ENCODE measurements around the gene CSNK1A1L.

Gene CSNK1A1L

DNA sequence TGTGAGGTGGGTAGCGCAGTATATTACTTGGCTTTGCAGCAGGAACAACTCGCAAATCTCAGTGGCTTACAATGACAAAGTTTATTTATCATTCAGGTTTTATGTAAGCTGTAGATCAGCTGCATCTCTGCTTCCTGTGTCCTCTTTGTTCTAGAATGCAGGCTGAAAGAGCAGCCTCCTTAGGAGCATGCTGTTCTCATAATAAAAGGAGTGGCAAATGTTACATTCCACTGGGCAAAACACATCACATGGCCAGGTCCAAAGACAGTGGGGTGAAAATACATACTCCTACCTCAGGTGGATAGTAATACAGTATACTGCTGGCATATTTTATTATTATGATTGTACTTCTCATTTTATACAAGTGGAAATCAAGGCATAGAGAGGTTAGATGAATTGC, 1.2 kb upstream of the CSNK1A1L start:
- Histone ChIP-seq H3K9me3 (ENCODE audit: control insufficient read depth, low read depth, low read length) (no peaks in the 10 kb centered on the region), H3K4me3 (ENCODE audit: low read length) (no peak overlapping the region), H3K9ac (ENCODE audit: low read length) (no peak overlapping the region), H3K27ac (ENCODE audit: low read length) (no peak overlapping the region), H3K27me3 (ENCODE audit: control insufficient read depth, insufficient read depth, low read length) (no peaks in the 10 kb centered on the region), H3K36me3 (ENCODE audit: control insufficient read depth, low read depth, low read length) (no peaks in the 10 kb centered on the region), H3K4me1 (ENCODE audit: control insufficient read depth, low read depth, low read length) (peaks cover 12% of the 10 kb centered on the region)

DNA sequence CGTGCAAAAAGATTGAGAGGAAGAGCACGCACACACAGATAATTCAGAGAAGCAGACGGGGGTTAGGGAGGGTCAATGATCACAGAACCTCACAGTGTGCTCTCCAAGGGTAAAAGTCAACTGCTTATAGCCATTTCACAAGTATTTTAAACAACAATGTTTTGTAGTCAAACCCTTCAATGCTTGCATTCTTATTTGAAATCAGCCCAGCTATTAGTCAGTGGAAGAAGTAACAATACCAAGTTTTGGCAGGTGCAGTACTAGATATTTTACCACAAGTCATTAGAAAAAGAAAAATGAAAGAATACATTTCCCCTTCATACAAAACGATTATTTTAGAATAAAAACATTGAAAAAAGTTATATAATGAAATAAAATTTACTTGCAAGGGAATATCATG, 2.6 kb downstream of the CSNK1A1L start:
- no peaks in the 10 kb centered on the region for H3K27me3 ChIP-seq (ENCODE audit: control insufficient read depth, insufficient read depth, low read length)
- no peaks in the 10 kb centered on the region for H3K36me3 ChIP-seq (ENCODE audit: control insufficient read depth, low read depth, low read length)
- peaks cover 12% of the 10 kb centered on the region for H3K4me1 ChIP-seq (ENCODE audit: control insufficient read depth, low read depth, low read length)
- no peaks in the 10 kb centered on the region for H3K9me3 ChIP-seq (ENCODE audit: control insufficient read depth, low read depth, low read length)
- no peak overlapping the region for H3K27ac ChIP-seq (ENCODE audit: low read length)
- H3K9ac ChIP-seq (ENCODE audit: low read length): no peak overlapping the region
- H3K4me3 ChIP-seq (ENCODE audit: low read length): no peak overlapping the region

DNA sequence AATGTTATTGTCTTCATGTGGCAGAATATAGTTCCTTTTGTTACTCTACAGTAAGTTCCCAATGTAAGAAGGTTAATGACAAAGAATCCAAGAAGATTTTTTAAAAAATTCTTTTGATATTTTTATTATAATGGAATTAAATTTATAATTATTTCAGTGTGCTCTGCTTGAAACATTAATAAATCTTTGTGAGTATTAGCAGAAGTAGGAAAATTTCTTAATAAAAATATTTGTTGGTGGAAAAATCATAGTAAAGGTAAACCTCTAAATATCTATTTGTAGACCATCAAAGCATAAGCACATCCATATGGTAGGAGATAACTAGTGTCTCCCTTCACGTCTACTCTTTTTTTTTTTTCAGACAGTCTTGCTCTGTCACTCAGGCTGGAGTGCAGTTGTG, 4.3 kb downstream of the CSNK1A1L start:
- Histone ChIP-seq H3K9me3 (ENCODE audit: control insufficient read depth, low read depth, low read length) (no peaks in the 10 kb centered on the region), H3K27ac (ENCODE audit: low read length) (no peak overlapping the region), H3K9ac (ENCODE audit: low read length) (no peak overlapping the region), H3K4me1 (ENCODE audit: control insufficient read depth, low read depth, low read length) (peaks cover under 1% of the 10 kb centered on the region), H3K36me3 (ENCODE audit: control insufficient read depth, low read depth, low read length) (no peaks in the 10 kb centered on the region), H3K4me3 (ENCODE audit: low read length) (no peak overlapping the region), H3K27me3 (ENCODE audit: control insufficient read depth, insufficient read depth, low read length) (no peaks in the 10 kb centered on the region)

DNA sequence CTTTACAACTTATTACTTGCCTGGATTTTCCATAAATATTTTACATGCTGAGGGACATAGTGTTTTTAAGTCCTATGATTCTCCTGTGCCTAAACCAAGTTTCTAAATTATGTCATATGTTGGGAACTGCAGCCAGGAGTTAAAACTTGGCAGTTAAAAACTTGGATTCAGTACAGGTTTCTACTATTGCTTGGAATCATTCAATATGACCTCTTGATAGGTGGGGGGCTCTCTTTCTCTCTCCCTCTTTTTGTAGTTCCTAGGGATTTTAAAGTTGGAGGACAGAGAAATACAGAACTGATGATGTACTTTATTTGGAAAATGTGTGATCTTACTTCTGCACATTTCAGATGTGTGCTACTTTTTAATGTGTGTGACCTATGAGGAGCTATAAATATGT, 4.7 kb downstream of the CSNK1A1L start:
- no peak overlapping the region for H3K4me3 ChIP-seq (ENCODE audit: low read length)
- H3K9ac ChIP-seq (ENCODE audit: low read length): no peak overlapping the region
- H3K27ac ChIP-seq (ENCODE audit: low read length): no peak overlapping the region
- no peaks in the 10 kb centered on the region for H3K36me3 ChIP-seq (ENCODE audit: control insufficient read depth, low read depth, low read length)
- H3K9me3 ChIP-seq (ENCODE audit: control insufficient read depth, low read depth, low read length): no peaks in the 10 kb centered on the region
- no peaks in the 10 kb centered on the region for H3K4me1 ChIP-seq (ENCODE audit: control insufficient read depth, low read depth, low read length)
- no peaks in the 10 kb centered on the region for H3K27me3 ChIP-seq (ENCODE audit: control insufficient read depth, insufficient read depth, low read length)

DNA sequence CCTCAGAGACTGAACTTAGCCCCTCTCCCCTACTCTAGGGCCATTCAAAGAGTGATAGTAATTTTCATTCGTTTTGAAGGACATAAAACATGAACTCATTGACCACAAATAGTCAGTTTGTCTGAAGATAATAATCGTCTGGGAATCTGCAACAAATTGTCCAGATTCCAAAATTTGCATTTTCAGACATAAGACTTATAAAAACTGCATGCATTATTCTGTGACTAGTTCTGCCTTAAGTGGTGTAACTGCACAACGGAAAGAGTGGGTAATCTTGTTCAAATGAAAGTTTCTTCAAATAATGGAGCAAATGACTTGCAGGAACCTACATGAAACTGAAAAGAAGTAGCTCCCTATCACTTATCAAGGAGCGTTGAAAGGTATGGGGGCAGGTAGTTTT, 8.4 kb downstream of the CSNK1A1L start:
- Histone ChIP-seq H3K27me3 (ENCODE audit: control insufficient read depth, insufficient read depth, low read length) (no peaks in the 10 kb centered on the region), H3K36me3 (ENCODE audit: control insufficient read depth, low read depth, low read length) (no peaks in the 10 kb centered on the region), H3K9me3 (ENCODE audit: control insufficient read depth, low read depth, low read length) (no peaks in the 10 kb centered on the region), H3K4me3 (ENCODE audit: low read length) (no peak overlapping the region), H3K9ac (ENCODE audit: low read length) (no peak overlapping the region), H3K27ac (ENCODE audit: low read length) (no peak overlapping the region), H3K4me1 (ENCODE audit: control insufficient read depth, low read depth, low read length) (no peaks in the 10 kb centered on the region)

DNA sequence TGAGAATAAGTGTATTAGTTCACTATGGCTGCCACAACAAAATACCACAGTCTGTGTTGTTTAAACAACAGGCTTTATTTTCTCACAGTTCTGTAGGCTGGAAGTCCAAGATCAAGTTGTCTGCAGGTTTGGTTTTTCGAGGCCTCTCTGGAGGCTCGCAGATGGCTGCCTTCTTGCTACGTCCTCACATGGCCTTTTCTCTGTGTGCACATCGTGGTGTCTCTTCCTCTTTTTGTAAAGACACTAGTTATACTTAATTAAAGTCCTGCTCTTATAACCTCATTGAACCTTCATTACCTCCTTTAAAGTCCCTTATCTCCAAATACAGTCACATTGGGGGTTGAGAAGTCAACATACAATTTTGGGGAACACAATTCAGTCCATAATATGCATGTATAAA, 10.6 kb downstream of the CSNK1A1L start:
- Histone ChIP-seq H3K9ac (ENCODE audit: low read length) (no peak overlapping the region), H3K27ac (ENCODE audit: low read length) (no peak overlapping the region), H3K27me3 (ENCODE audit: control insufficient read depth, insufficient read depth, low read length) (no peaks in the 10 kb centered on the region), H3K9me3 (ENCODE audit: control insufficient read depth, low read depth, low read length) (no peaks in the 10 kb centered on the region), H3K36me3 (ENCODE audit: control insufficient read depth, low read depth, low read length) (no peaks in the 10 kb centered on the region), H3K4me1 (ENCODE audit: control insufficient read depth, low read depth, low read length) (no peaks in the 10 kb centered on the region), H3K4me3 (ENCODE audit: low read length) (no peak overlapping the region)

DNA sequence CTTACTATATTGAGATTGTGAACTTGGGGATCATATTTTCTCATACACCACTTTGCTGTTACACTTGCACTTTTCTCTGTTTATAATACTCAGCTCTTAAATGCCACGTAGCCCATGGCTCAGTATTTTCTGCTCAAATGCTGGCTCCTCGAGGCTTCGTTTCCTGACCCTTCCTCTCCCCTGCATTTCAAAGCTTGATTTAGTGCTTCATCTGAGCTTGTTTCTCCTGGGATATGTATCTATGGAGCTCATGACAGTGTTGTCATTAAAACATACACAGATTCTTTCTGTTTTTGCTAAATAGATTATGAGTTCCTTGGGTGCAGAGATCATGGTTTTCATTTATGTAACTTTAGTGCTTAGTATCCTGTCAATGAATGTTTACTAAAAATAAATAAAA, 11.4 kb downstream of the CSNK1A1L start:
- Histone ChIP-seq H3K4me1 (ENCODE audit: control insufficient read depth, low read depth, low read length) (no peaks in the 10 kb centered on the region), H3K27ac (ENCODE audit: low read length) (no peak overlapping the region), H3K27me3 (ENCODE audit: control insufficient read depth, insufficient read depth, low read length) (no peaks in the 10 kb centered on the region), H3K9ac (ENCODE audit: low read length) (no peak overlapping the region), H3K9me3 (ENCODE audit: control insufficient read depth, low read depth, low read length) (no peaks in the 10 kb centered on the region), H3K4me3 (ENCODE audit: low read length) (no peak overlapping the region), H3K36me3 (ENCODE audit: control insufficient read depth, low read depth, low read length) (no peaks in the 10 kb centered on the region)

DNA sequence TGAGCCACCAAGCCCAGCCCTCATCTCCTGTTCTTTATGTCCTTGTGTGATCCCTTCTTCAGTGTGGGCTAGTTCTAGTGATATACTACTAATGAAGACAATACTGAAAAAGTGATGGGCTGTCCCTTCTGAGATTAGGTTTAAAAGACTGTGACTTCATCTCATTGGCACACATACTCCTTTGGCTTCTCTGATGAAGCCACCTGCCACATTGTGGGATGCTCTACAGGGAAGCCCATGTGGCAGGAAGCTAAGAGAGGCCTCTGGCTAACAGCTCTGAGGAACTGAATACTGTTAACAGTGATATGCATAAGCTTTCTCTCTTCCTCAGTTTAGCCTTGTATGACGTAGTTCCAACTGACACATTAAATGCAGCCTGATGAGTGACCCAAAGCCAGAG, 13.6 kb downstream of the CSNK1A1L start:
- H3K4me1 ChIP-seq (ENCODE audit: control insufficient read depth, low read depth, low read length): no peaks in the 10 kb centered on the region
- no peaks in the 10 kb centered on the region for H3K36me3 ChIP-seq (ENCODE audit: control insufficient read depth, low read depth, low read length)
- H3K27ac ChIP-seq (ENCODE audit: low read length): no peak overlapping the region
- H3K9me3 ChIP-seq (ENCODE audit: control insufficient read depth, low read depth, low read length): no peaks in the 10 kb centered on the region
- H3K4me3 ChIP-seq (ENCODE audit: low read length): no peak overlapping the region
- no peaks in the 10 kb centered on the region for H3K27me3 ChIP-seq (ENCODE audit: control insufficient read depth, insufficient read depth, low read length)
- H3K9ac ChIP-seq (ENCODE audit: low read length): no peak overlapping the region

DNA sequence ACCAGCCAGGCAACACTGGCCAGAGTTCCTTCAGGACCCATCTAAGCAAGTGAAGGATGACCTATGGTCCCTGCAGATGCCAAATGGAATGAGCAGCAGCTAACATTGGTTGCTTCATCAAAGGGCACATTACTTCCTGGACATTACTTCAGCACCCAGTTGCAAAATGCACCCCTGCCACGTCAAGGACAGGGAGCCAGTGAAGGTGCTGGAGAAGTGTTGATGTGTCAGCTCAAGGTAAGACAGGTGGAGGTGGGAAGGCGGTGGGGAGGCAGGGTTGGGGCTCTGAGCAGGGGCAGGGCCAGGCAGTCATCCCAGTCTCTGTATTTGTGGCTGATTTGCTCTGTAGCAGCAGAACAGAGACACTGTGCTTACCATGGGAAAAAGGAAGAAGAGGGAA, 14.6 kb downstream of the CSNK1A1L start:
- Histone ChIP-seq H3K9me3 (ENCODE audit: control insufficient read depth, low read depth, low read length) (no peaks in the 10 kb centered on the region), H3K9ac (ENCODE audit: low read length) (no peak overlapping the region), H3K27ac (ENCODE audit: low read length) (no peak overlapping the region), H3K4me3 (ENCODE audit: low read length) (no peak overlapping the region), H3K4me1 (ENCODE audit: control insufficient read depth, low read depth, low read length) (no peaks in the 10 kb centered on the region), H3K36me3 (ENCODE audit: control insufficient read depth, low read depth, low read length) (no peaks in the 10 kb centered on the region), H3K27me3 (ENCODE audit: control insufficient read depth, insufficient read depth, low read length) (no peaks in the 10 kb centered on the region)

DNA sequence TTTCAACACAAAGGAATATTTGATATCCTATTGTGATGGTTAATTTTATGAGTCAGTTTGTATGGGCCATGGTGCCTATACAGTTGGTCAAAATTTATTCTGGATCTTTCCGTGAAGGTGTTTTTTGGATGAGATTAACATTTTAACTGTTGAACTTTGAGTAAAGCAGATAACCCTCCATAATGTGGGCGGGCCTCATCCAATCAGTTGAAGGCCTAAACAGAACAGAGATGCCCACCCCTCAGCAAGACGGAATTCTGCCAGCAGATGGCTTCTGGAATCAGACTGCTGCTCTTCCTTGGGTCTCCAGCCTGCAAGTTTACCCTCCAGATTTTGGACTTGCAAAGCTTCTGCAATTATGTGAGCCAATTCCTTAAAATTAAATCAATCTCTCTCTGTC, 16.0 kb downstream of the CSNK1A1L start:
- Histone ChIP-seq H3K4me1 (ENCODE audit: control insufficient read depth, low read depth, low read length) (no peaks in the 10 kb centered on the region), H3K9me3 (ENCODE audit: control insufficient read depth, low read depth, low read length) (no peaks in the 10 kb centered on the region), H3K27ac (ENCODE audit: low read length) (no peak overlapping the region), H3K4me3 (ENCODE audit: low read length) (no peak overlapping the region), H3K36me3 (ENCODE audit: control insufficient read depth, low read depth, low read length) (no peaks in the 10 kb centered on the region), H3K9ac (ENCODE audit: low read length) (no peak overlapping the region), H3K27me3 (ENCODE audit: control insufficient read depth, insufficient read depth, low read length) (no peaks in the 10 kb centered on the region)

DNA sequence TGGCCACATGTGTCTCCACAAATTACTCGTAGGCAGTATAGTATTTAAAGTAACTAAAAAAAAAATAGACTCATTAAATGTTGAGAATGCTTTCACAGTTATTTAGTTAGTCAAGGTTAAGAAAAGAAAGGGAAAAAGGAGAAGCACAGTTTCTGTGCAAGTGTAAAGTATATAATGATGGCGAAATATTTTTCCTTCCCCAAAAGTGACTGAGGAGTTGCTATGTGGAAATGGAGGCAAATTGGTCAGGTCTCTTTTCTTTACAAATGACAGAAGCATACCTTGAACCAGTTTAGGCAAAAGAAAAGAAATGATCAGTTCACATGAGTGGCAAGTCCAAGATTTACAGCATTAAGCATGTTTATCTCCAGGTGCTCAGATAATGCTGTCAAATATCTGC, 18.0 kb downstream of the CSNK1A1L start:
- no peak overlapping the region for H3K27ac ChIP-seq (ENCODE audit: low read length)
- no peak overlapping the region for H3K9ac ChIP-seq (ENCODE audit: low read length)
- no peaks in the 10 kb centered on the region for H3K36me3 ChIP-seq (ENCODE audit: control insufficient read depth, low read depth, low read length)
- H3K4me3 ChIP-seq (ENCODE audit: low read length): no peak overlapping the region
- H3K9me3 ChIP-seq (ENCODE audit: control insufficient read depth, low read depth, low read length): no peaks in the 10 kb centered on the region
- no peaks in the 10 kb centered on the region for H3K27me3 ChIP-seq (ENCODE audit: control insufficient read depth, insufficient read depth, low read length)
- H3K4me1 ChIP-seq (ENCODE audit: control insufficient read depth, low read depth, low read length): no peaks in the 10 kb centered on the region

DNA sequence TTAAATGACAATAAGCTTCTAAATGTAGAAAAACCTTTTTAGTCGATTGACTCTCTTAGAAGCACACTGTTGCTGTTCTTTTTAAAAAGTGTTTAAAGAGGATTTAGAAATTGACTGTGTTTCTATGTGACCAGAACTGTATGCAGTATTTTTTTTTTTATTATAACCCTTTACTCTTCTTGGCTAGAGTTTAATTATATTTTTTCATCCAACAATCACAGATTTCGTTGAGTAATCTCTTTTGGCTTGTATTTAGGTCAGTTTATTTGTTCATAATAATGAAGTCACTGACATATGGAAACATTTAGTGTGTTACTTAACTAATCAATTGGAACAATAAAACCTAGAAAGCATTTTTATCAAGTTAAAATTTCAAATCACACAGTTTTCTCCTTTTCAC, 19.9 kb downstream of the CSNK1A1L start:
- Histone ChIP-seq H3K27ac (ENCODE audit: low read length) (no peak overlapping the region), H3K9me3 (ENCODE audit: control insufficient read depth, low read depth, low read length) (no peaks in the 10 kb centered on the region), H3K4me3 (ENCODE audit: low read length) (no peak overlapping the region), H3K27me3 (ENCODE audit: control insufficient read depth, insufficient read depth, low read length) (no peaks in the 10 kb centered on the region), H3K9ac (ENCODE audit: low read length) (no peak overlapping the region), H3K36me3 (ENCODE audit: control insufficient read depth, low read depth, low read length) (no peaks in the 10 kb centered on the region), H3K4me1 (ENCODE audit: control insufficient read depth, low read depth, low read length) (no peaks in the 10 kb centered on the region)

DNA sequence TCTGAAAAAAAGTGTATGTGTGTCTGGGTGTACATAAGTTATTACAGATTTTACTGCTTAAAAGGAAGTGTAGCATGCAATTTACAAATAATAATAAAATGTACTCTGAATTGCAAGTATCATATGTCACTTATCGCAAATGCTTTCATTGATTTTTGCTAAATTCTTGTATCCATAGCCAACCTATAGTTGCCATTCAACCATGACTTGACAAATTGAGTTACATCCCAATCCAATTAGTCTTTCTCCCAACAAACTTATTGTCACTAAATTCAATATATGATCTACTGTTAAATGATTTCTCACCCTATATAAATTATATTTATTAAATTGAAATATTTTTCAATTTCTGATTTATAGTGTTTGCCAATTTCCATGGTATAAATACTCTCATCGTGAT, 28.6 kb downstream of the CSNK1A1L start:
- Histone ChIP-seq H3K27ac (ENCODE audit: low read length) (no peak overlapping the region), H3K27me3 (ENCODE audit: control insufficient read depth, insufficient read depth, low read length) (no peaks in the 10 kb centered on the region), H3K4me3 (ENCODE audit: low read length) (no peak overlapping the region), H3K9me3 (ENCODE audit: control insufficient read depth, low read depth, low read length) (no peaks in the 10 kb centered on the region), H3K4me1 (ENCODE audit: control insufficient read depth, low read depth, low read length) (no peaks in the 10 kb centered on the region), H3K9ac (ENCODE audit: low read length) (no peak overlapping the region), H3K36me3 (ENCODE audit: control insufficient read depth, low read depth, low read length) (no peaks in the 10 kb centered on the region)
